ENCODE measurements around the gene CREBBP. TPM values are rescaled to one million over a fixed set of nuclear protein-coding genes. Genes with fewer than 3 reads are reported as not detected.

Gene CREBBP
- total RNA-seq, 2 donors from 2014 or later, result 82.2 to 143 TPM

DNA sequence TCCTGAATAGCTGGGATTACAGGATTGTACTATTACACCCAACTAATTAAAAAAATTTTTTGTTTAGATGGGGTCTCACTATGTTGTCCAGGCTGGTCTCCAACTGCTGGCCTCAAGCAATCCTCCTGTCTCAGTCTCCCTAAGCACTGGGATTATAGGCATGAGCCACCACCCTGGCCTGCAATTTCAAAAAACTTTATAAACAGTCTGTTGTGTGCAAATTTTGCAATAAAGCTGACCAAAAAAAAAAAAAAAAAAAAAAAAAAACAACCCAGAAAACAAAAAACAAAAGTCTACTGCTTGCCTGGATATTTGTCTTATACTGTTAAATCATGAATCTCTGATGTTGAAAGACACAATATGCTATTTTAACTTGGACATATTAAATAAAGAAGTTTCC lies 4.4 kb downstream of the CREBBP start:
- intact Hi-C loops (cut with DNase I), result loop anchor here (5.0 kb wide), 2 partner anchors 104 to 349 kb away; no protein-coding TSS in a partner anchor
- no peak overlapping the region for H3K27ac ChIP-seq
- DNase-seq (ENCODE audit: low spot score), result no peak
- no peaks in the 10 kb centered on the region for H3K27me3 ChIP-seq (replicated peaks; ENCODE audit: insufficient read depth)
- H3K9me3 ChIP-seq, result no peaks in the 10 kb centered on the region
- H3K4me3 ChIP-seq, result no peak overlapping the region
- peaks cover 22% of the 10 kb centered on the region for H3K4me1 ChIP-seq (replicated peaks)
- no peak for TF ChIP-seq CTCF (IDR thresholded peaks at IDR 0.05)
- no peak for TF ChIP-seq POLR2AphosphoS5 (IDR thresholded peaks at IDR 0.05)
- no peak for TF ChIP-seq POLR2A (IDR thresholded peaks at IDR 0.05)
- H3K36me3 ChIP-seq, result no peaks in the 10 kb centered on the region

- Histone ChIP-seq H3K4me3 (no peak overlapping the region), H3K27me3 (replicated peaks; ENCODE audit: insufficient read depth) (no peaks in the 10 kb centered on the region), H3K36me3 (no peaks in the 10 kb centered on the region), H3K4me1 (replicated peaks) (peaks cover 27% of the 10 kb centered on the region), H3K9me3 (no peaks in the 10 kb centered on the region), H3K27ac (peak overlapping the region; percentile 22 to 32)
- DNase-seq (ENCODE audit: low spot score), result no peak
- 43% methylated on average over 15 of the region's 15 CpGs for WGBS
- intact Hi-C loops (cut with DNase I), result loop anchor here (5.0 kb wide), 2 partner anchors 103 to 348 kb away; no protein-coding TSS in a partner anchor
- TF ChIP-seq CTCF (IDR thresholded peaks at IDR 0.05) (no peak), POLR2A (IDR thresholded peaks at IDR 0.05) (no peak), POLR2AphosphoS5 (IDR thresholded peaks at IDR 0.05) (no peak)
Measured at GRCh38 chr16:3874794-3875692, 5.5 kb downstream of the CREBBP start.

DNA sequence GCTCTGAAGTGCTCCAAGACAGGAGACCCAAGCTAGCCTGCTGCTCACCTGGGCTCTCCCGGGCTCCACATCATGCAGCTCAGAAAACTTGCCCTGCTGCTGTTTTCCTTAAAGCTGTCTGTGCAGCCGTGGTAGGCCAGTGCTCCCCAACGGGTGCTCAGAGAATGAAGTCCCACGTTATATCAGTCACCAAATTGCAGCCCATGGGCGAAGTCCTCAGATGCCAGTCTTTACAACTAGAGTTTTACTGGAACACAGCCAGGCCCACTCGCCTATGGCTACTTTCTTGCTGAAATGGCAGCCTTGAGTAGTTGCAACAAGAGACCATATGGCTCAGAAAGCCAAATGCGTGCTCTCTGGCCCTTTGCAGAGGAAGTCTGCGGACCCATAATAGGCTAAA lies 6.3 kb downstream of the CREBBP start:
- Histone ChIP-seq H3K27me3 (replicated peaks; ENCODE audit: insufficient read depth) (no peaks in the 10 kb centered on the region), H3K36me3 (no peaks in the 10 kb centered on the region), H3K27ac (no peak overlapping the region), H3K9me3 (no peaks in the 10 kb centered on the region), H3K4me3 (no peak overlapping the region), H3K4me1 (replicated peaks) (peaks cover 27% of the 10 kb centered on the region)
- TF ChIP-seq CTCF (IDR thresholded peaks at IDR 0.05), result no peak
- TF ChIP-seq POLR2A (IDR thresholded peaks at IDR 0.05), result no peak
- TF ChIP-seq POLR2AphosphoS5 (IDR thresholded peaks at IDR 0.05), result no peak
- intact Hi-C loops (cut with DNase I), result no loop called here
- no peak for DNase-seq (ENCODE audit: low spot score)
- 70% methylated on average over 8 of the region's 8 CpGs for WGBS

DNA sequence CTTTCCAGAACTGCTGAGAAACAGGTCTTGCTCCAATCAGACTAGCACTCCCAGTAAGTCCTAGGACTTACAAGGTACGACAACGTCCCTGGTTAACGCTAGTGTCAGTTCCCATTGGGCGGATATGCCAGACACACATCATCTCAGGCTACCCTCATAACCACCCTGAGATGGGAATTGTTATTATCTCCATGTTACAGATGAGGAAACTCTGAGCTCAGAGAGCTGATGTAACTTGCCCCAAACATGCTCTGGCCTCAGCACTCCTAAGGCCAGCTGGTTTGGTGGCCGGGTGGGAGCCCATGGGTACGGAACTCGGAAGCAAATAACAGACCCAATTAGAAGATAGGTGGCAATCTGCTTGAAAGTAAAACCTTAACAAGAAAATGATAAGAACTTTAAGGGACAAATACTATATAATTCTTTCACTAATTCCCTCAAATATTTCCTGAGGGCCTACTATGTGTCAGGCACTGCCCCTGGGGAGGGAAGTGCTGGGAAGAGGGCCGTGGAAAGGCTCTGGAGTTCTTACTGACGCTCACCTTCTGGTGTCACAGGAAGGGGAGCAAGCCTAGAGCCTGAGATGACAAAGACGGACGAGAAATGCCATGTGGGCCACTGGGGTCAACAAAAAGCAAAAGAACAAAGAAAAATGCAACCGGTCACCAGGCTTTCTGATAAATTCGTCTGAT lies 6.9 kb downstream of the CREBBP start:
- TF ChIP-seq POLR2A (IDR thresholded peaks at IDR 0.05), result no peak
- no peak for TF ChIP-seq CTCF (IDR thresholded peaks at IDR 0.05)
- TF ChIP-seq POLR2AphosphoS5 (IDR thresholded peaks at IDR 0.05), result no peak
- 70% methylated on average over 13 of the region's 13 CpGs for WGBS
- Histone ChIP-seq H3K36me3 (no peaks in the 10 kb centered on the region), H3K4me1 (replicated peaks) (peaks cover 27% of the 10 kb centered on the region), H3K27ac (no peak overlapping the region), H3K9me3 (no peaks in the 10 kb centered on the region), H3K4me3 (no peak overlapping the region), H3K27me3 (replicated peaks; ENCODE audit: insufficient read depth) (no peaks in the 10 kb centered on the region)
- intact Hi-C loops (cut with DNase I), result no loop called here
- no peak for DNase-seq (ENCODE audit: low spot score)

Measured in prostate gland (tissue), 2 donors.